Fibroblast of lung (primary cell): Measurements from ENCODE around the gene ADGRG3.

ENCODE experiments used
- CTCF ChIP-seq, 2 donors: IDR thresholded peaks in 1 of 2; conservative IDR thresholded peaks in 1 of 2; 1 replicate in 1 of 2; 2 replicates in 1 of 2; pipeline ENCODE4 v1.5.1; 2011 to 2012; ENCODE audit warnings: low read length in 2 of 2, control low read depth in 1 of 2, inconsistent platforms in 1 of 2, low read depth in 1 of 2, mild to moderate bottlenecking in 1 of 2
- EZH2 ChIP-seq: IDR thresholded peaks from 2 replicates; pipeline ENCODE4 v1.5.1; 2012; ENCODE audit warnings: low read length, control low read depth, mild to moderate bottlenecking; ENCODE audit errors: missing control alignments

- TF ChIP-seq CTCF (conservative IDR thresholded peaks at IDR 0.05 in 1 of 2, IDR thresholded peaks at IDR 0.05 in 1 of 2; ENCODE audit: low read depth in 1 of 2, low read length in 2 of 2) (no peak), EZH2 (no peak)
Observed at GRCh38 chr16:57653936-57654335, 14.2 kb upstream of the ADGRG3 start.
